ENCODE data around the gene C21orf58.

DNA sequence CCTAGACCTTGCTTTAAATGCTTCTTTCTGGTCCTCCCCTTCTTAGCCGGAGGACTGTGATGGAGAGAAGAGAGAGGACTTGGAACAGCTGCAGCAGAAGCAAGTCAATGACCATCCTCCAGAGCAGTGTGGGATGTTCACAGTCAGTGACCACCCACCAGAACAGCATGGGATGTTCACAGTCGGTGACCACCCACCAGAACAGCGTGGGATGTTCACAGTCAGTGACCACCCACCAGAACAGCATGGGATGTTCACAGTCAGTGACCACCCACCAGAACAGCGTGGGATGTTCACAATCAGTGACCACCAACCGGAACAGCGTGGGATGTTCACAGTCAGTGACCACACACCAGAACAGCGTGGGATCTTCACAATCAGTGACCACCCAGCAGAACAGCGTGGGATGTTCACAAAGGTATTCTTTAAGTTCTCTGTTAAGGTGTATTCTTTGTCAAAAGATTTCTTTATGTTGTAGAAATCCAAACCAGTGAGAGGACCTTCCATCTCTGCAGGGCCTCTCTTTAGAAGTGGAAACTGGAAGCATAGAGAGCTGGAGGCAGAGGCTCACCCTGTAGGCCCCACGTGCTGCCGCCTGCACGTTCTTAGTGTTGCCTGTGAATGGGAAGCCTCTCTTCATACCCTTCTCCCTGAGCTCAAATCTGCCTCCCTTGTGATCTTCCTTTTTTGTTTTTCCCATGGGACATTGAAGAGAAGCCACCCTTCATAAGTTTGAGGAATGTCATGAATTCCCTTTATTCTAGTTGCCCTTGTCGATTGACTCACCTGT, 10.9 kb upstream of the C21orf58 start:
- TF ChIP-seq, protein P1, sequence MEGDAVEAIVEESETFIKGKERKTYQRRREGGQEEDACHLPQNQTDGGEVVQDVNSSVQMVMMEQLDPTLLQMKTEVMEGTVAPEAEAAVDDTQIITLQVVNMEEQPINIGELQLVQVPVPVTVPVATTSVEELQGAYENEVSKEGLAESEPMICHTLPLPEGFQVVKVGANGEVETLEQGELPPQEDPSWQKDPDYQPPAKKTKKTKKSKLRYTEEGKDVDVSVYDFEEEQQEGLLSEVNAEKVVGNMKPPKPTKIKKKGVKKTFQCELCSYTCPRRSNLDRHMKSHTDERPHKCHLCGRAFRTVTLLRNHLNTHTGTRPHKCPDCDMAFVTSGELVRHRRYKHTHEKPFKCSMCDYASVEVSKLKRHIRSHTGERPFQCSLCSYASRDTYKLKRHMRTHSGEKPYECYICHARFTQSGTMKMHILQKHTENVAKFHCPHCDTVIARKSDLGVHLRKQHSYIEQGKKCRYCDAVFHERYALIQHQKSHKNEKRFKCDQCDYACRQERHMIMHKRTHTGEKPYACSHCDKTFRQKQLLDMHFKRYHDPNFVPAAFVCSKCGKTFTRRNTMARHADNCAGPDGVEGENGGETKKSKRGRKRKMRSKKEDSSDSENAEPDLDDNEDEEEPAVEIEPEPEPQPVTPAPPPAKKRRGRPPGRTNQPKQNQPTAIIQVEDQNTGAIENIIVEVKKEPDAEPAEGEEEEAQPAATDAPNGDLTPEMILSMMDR (IDR thresholded peaks at IDR 0.05) = no peak
- no peak for TF ChIP-seq POLR2A (IDR thresholded peaks at IDR 0.05)
- no peak for TF ChIP-seq POLR2AphosphoS5 (IDR thresholded peaks at IDR 0.05; ENCODE audit: insufficient read depth in 1 of 2, low read depth in 1 of 2)
